Loucy (cell line): ENCODE data around the gene APBB3.

ENCODE experiments used
- H2AFZ ChIP-seq: fragments of 200-600 bp; sonication (generic); 2 replicates; pipeline ENCODE4 v1.6.0; 2016; ENCODE audit warnings: antibody characterized with exemption, mild to moderate bottlenecking, low read length, moderate library complexity
- H3F3A ChIP-seq: fragments of 200-600 bp; 2 replicates; pipeline ENCODE4 v1.6.0; 2016; ENCODE audit warnings: antibody characterized with exemption, low read depth, mild to moderate bottlenecking
- H3K27me3 ChIP-seq: fragments of 200-600 bp; sonication (generic); 2 replicates; pipeline ENCODE4 v1.6.1; 2014; ENCODE audit warnings: low read length, mild to moderate bottlenecking; ENCODE audit not compliant: insufficient read depth, poor library complexity, severe bottlenecking
- H3K36me3 ChIP-seq: fragments of 200-600 bp; sonication (generic); 2 replicates; pipeline ENCODE4 v1.6.1; 2016; ENCODE audit warnings: low read length; ENCODE audit not compliant: insufficient read depth
- H3K4me1 ChIP-seq: fragments of 200-600 bp; sonication (generic); 2 replicates; pipeline ENCODE4 v1.5.1; 2014; ENCODE audit warnings: low read length, mild to moderate bottlenecking; ENCODE audit not compliant: insufficient read depth, poor library complexity, severe bottlenecking
- H3K4me2 ChIP-seq: fragments of 200-600 bp; sonication (generic); 2 replicates; pipeline ENCODE4 v1.6.0; 2014; ENCODE audit warnings: antibody characterized with exemption, low read length, low read depth, mild to moderate bottlenecking; ENCODE audit not compliant: poor library complexity, severe bottlenecking
- H3K4me3 ChIP-seq: fragments of 200-600 bp; sonication (generic); 2 replicates; pipeline ENCODE4 v1.5.1; 2014; ENCODE audit warnings: low read length, mild to moderate bottlenecking, mixed read lengths; ENCODE audit not compliant: poor library complexity, severe bottlenecking
- H3K79me2 ChIP-seq: fragments of 200-600 bp; sonication (generic); 2 replicates; pipeline ENCODE4 v1.6.1; 2014; ENCODE audit warnings: low read length; ENCODE audit not compliant: insufficient read depth
- H3K9ac ChIP-seq: fragments of 200-600 bp; sonication (generic); 2 replicates; pipeline ENCODE4 v1.6.0; 2014; ENCODE audit warnings: mild to moderate bottlenecking, low read depth, low read length, moderate library complexity; ENCODE audit not compliant: poor library complexity, severe bottlenecking
- H3K9me2 ChIP-seq: fragments of 200-600 bp; sonication (generic); replicated peaks from 2 replicates; pipeline ENCODE4 v1.6.1; 2016; ENCODE audit warnings: low read depth, low read length, mixed read lengths
- H3K9me3 ChIP-seq: fragments of 200-600 bp; sonication (generic); 2 replicates; pipeline ENCODE4 v1.6.1; 2014; ENCODE audit warnings: mild to moderate bottlenecking, antibody characterized with exemption, low read length, low read depth; ENCODE audit not compliant: insufficient read depth
- H4K20me1 ChIP-seq: fragments of 200-600 bp; sonication (generic); 2 replicates; pipeline ENCODE4 v1.6.0; 2014; ENCODE audit warnings: antibody characterized with exemption, low read length, mild to moderate bottlenecking; ENCODE audit not compliant: insufficient read depth, poor library complexity, severe bottlenecking
- CTCF ChIP-seq: fragments of 200-600 bp; sonication (generic); conservative IDR thresholded peaks from 2 replicates; pipeline ENCODE4 v1.5.1; 2014; ENCODE audit warnings: mild to moderate bottlenecking, antibody characterized with exemption, low read length
- EZH2phosphoT487 ChIP-seq: fragments of 200-600 bp; IDR thresholded peaks from 2 replicates; pipeline ENCODE4 v1.6.1; 2018; ENCODE audit warnings: antibody characterized with exemption, mild to moderate bottlenecking, moderate library complexity, borderline replicate concordance

The APBB3 gene

GRCh38 chr5:140608722-140609121 lies 44.3 kb upstream of the APBB3 start:
- Histone ChIP-seq H3K27me3 (no peaks in the 10 kb centered on the region), H4K20me1 (no peaks in the 10 kb centered on the region), H3K9ac (no peak overlapping the region), H3K9me3 (no peaks in the 10 kb centered on the region), H3K4me1 (peaks cover 16% of the 10 kb centered on the region), H3K36me3 (no peaks in the 10 kb centered on the region), H3F3A (no peaks in the 10 kb centered on the region), H2AFZ (no peak overlapping the region), H3K79me2 (no peaks in the 10 kb centered on the region), H3K4me2 (no peak overlapping the region), H3K4me3 (no peak overlapping the region), H3K9me2 (no peaks in the 10 kb centered on the region)
- no peak for TF ChIP-seq EZH2phosphoT487
- no peak for TF ChIP-seq CTCF

- H3F3A ChIP-seq: no peaks in the 10 kb centered on the region
- H3K4me1 ChIP-seq: peaks cover 15% of the 10 kb centered on the region
- no peaks in the 10 kb centered on the region for H3K36me3 ChIP-seq
- H4K20me1 ChIP-seq: no peaks in the 10 kb centered on the region
- H3K79me2 ChIP-seq: no peaks in the 10 kb centered on the region
- H2AFZ ChIP-seq: no peak overlapping the region
- H3K9me3 ChIP-seq: no peaks in the 10 kb centered on the region
- H3K4me2 ChIP-seq: no peak overlapping the region
- H3K9me2 ChIP-seq: no peaks in the 10 kb centered on the region
- no peak overlapping the region for H3K4me3 ChIP-seq
- no peaks in the 10 kb centered on the region for H3K27me3 ChIP-seq
- H3K9ac ChIP-seq: no peak overlapping the region
- TF ChIP-seq CTCF (no peak), EZH2phosphoT487 (no peak)
These were observed 42.6 kb upstream of the APBB3 start for GRCh38 chr5:140607031-140607430.

- no peak for TF ChIP-seq CTCF
- no peak for TF ChIP-seq EZH2phosphoT487
These were observed 41.5 kb upstream of the APBB3 start for GRCh38 chr5:140605879-140606278.

More at GRCh38 chr5:140605879-140606278, 41.5 kb upstream of the APBB3 start:
- Histone ChIP-seq H4K20me1 (no peaks in the 10 kb centered on the region), H3K4me2 (no peak overlapping the region), H3K9me3 (no peaks in the 10 kb centered on the region), H3K9ac (no peak overlapping the region), H3K4me1 (peaks cover 10% of the 10 kb centered on the region), H2AFZ (no peak overlapping the region), H3K4me3 (no peak overlapping the region), H3K9me2 (no peaks in the 10 kb centered on the region), H3K36me3 (no peaks in the 10 kb centered on the region), H3K27me3 (no peaks in the 10 kb centered on the region), H3K79me2 (no peaks in the 10 kb centered on the region), H3F3A (no peaks in the 10 kb centered on the region)
